Measurements from ENCODE around the gene CEP250.
"Not testable (repeated sequence)": the region's sequence is repeated elsewhere in the genome, so short reads cannot be mapped to it uniquely, and the experiment has no call there.

Gene CEP250

DNA sequence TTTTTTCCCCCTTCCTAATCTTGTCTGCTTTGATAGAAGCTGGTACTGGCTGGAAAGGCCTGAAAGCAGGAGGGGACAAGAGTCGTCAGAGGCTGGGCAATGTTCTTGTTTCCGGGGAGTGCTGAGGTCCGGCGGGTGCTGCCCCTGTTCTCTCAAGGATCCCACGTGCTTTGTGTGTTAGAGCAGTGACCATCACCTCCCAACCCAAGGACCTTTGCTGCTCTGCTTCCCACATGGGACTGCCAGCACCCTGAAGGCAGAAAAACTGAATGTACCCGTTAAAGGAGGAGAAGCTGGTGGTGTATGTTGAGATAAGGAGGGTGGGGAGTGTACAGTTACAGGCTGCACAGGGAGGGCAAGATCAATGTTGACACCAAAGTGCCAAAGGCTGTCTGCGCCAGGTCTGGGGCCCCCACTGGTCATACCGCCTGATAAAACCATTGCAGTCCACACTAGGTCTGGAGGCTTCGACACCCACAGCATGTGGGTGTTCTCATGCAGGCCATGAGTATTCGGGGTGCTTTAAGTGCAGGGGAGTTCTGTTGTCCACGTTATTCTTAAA is 59.1 kb downstream of the CEP250 start:
- Histone ChIP-seq H3K4me2 (no peak overlapping the region), H3K27ac (no peak overlapping the region)

DNA sequence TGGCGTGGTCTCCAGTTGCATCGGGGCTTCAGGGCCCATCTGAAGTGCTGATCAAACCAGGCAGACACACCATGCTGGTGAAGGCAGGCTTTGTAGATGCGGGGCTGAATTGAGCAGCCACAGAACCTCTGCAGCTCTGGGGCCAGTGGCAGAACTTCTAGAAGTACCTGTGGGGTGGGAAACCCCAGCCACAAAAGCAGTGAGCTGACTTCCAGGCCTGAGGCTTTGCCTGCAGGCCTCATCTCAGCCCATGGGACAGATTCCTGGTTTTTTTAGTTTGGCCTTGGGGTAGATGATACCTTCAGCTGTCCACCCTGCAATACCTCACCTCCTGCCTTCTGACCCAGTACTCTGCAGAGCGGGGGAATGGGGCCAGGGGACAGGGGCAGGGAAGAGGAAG is 59.9 kb downstream of the CEP250 start:
- H3K4me2 ChIP-seq, result no peak overlapping the region
- H3K9ac ChIP-seq, result no peak overlapping the region
- TF ChIP-seq, protein P1, sequence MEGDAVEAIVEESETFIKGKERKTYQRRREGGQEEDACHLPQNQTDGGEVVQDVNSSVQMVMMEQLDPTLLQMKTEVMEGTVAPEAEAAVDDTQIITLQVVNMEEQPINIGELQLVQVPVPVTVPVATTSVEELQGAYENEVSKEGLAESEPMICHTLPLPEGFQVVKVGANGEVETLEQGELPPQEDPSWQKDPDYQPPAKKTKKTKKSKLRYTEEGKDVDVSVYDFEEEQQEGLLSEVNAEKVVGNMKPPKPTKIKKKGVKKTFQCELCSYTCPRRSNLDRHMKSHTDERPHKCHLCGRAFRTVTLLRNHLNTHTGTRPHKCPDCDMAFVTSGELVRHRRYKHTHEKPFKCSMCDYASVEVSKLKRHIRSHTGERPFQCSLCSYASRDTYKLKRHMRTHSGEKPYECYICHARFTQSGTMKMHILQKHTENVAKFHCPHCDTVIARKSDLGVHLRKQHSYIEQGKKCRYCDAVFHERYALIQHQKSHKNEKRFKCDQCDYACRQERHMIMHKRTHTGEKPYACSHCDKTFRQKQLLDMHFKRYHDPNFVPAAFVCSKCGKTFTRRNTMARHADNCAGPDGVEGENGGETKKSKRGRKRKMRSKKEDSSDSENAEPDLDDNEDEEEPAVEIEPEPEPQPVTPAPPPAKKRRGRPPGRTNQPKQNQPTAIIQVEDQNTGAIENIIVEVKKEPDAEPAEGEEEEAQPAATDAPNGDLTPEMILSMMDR (conservative IDR thresholded peaks at IDR 0.05; ENCODE audit: low read depth, low read length), result no peak
- H3K79me2 ChIP-seq (ENCODE audit: insufficient read depth, low read depth), result no peaks in the 10 kb centered on the region
- H3K27ac ChIP-seq, result no peak overlapping the region
- H3K4me1 ChIP-seq (ENCODE audit: low read depth, poor library complexity, severe bottlenecking), result no peaks in the 10 kb centered on the region
- no peaks in the 10 kb centered on the region for H3K36me3 ChIP-seq (ENCODE audit: insufficient read depth)
- H4K20me1 ChIP-seq (ENCODE audit: insufficient read depth), result no peaks in the 10 kb centered on the region
- no peaks in the 10 kb centered on the region for H3K27me3 ChIP-seq (ENCODE audit: insufficient read depth, low read depth)
- no peak overlapping the region for H2AFZ ChIP-seq (ENCODE audit: low read depth)
- H3K4me3 ChIP-seq (IDR thresholded peaks at IDR 0.05; ENCODE audit: insufficient read depth, low read depth, low read length), result no peak overlapping the region

More for the DNA sequence above, 59.1 kb downstream of the CEP250 start:
- Histone ChIP-seq H3K27me3 (ENCODE audit: insufficient read depth, low read depth) (no peaks in the 10 kb centered on the region), H3K79me2 (ENCODE audit: insufficient read depth, low read depth) (no peaks in the 10 kb centered on the region), H4K20me1 (ENCODE audit: insufficient read depth) (no peaks in the 10 kb centered on the region), H3K36me3 (ENCODE audit: insufficient read depth) (no peaks in the 10 kb centered on the region), H3K4me3 (IDR thresholded peaks at IDR 0.05; ENCODE audit: insufficient read depth, low read depth, low read length) (no peak overlapping the region), H3K4me1 (ENCODE audit: low read depth, poor library complexity, severe bottlenecking) (no peaks in the 10 kb centered on the region), H2AFZ (ENCODE audit: low read depth) (no peak overlapping the region), H3K9ac (no peak overlapping the region)
- TF ChIP-seq, protein P1 (conservative IDR thresholded peaks at IDR 0.05; ENCODE audit: low read depth, low read length), result no peak

DNA sequence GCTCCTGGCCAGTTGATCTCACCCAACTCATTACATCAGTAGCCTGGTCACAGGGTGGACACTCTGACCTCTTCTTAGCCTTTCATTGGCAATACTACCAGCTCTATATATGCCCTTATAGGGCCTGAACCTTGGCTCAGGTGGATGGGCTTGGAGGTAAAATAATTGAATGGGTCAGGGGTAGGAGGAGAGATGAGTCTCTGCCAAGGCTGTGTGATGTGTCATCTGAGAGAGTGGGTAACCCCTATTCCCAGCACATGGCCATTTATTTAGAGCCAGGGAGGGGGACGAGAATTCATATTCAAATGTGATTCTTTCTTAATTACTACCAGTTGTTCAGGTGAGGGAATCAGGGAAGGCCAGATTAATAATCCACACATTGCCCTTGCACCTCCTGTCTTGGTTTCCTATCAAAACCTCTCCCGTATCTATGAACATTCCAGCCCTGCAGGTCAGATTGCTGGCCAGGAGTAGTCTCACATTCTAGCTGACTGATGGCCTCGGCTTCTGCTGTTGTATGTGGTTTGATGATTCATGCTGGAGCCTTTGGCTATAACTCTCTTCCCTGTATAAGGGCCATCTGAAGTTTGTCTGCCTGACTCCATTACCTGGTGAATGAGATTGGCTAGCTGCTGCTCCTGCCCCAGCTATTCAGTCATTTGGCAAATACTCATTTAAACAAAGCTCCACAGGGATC is 60.7 kb downstream of the CEP250 start:
- no peaks in the 10 kb centered on the region for H3K27me3 ChIP-seq (ENCODE audit: insufficient read depth, low read depth)
- H3K4me1 ChIP-seq (ENCODE audit: low read depth, poor library complexity, severe bottlenecking), result no peaks in the 10 kb centered on the region
- no peak overlapping the region for H3K4me2 ChIP-seq

DNA sequence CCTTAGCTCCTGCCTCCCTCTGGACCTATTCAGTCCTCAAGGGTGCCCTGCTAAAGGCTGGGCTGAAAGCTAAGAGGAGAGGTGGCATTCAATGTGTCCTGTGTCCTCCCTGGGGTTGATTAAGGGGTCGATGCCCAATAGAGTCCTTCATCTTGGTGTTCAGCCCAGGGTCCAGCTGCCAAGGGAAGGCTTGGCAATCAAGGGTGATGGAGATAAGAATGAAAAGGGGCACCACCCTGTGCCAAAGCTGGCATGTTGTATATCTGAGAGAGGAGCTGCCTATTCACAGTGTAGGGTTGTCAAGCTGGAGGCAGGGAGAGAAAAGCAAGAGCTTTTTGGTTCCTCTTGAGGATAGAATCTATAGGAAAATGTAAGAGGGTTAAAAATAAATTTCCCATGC is 61.7 kb downstream of the CEP250 start:
- Histone ChIP-seq H3K4me1 (ENCODE audit: low read depth, poor library complexity, severe bottlenecking) (no peaks in the 10 kb centered on the region), H2AFZ (ENCODE audit: low read depth) (no peak overlapping the region), H3K79me2 (ENCODE audit: insufficient read depth, low read depth) (no peaks in the 10 kb centered on the region), H3K27ac (no peak overlapping the region), H3K4me3 (IDR thresholded peaks at IDR 0.05; ENCODE audit: insufficient read depth, low read depth, low read length) (no peak overlapping the region), H3K9ac (no peak overlapping the region), H3K4me2 (no peak overlapping the region), H3K36me3 (ENCODE audit: insufficient read depth) (no peaks in the 10 kb centered on the region), H4K20me1 (ENCODE audit: insufficient read depth) (no peaks in the 10 kb centered on the region), H3K27me3 (ENCODE audit: insufficient read depth, low read depth) (no peaks in the 10 kb centered on the region)
- TF ChIP-seq, protein P1 (conservative IDR thresholded peaks at IDR 0.05; ENCODE audit: low read depth, low read length), result no peak

More for the DNA sequence above, 60.7 kb downstream of the CEP250 start:
- Histone ChIP-seq H3K36me3 (ENCODE audit: insufficient read depth) (no peaks in the 10 kb centered on the region), H2AFZ (ENCODE audit: low read depth) (no peak overlapping the region), H3K27ac (no peak overlapping the region), H3K4me3 (IDR thresholded peaks at IDR 0.05; ENCODE audit: insufficient read depth, low read depth, low read length) (no peak overlapping the region), H3K79me2 (ENCODE audit: insufficient read depth, low read depth) (no peaks in the 10 kb centered on the region), H3K9ac (no peak overlapping the region), H4K20me1 (ENCODE audit: insufficient read depth) (no peaks in the 10 kb centered on the region)
- TF ChIP-seq, protein P1 (conservative IDR thresholded peaks at IDR 0.05; ENCODE audit: low read depth, low read length), result no peak

DNA sequence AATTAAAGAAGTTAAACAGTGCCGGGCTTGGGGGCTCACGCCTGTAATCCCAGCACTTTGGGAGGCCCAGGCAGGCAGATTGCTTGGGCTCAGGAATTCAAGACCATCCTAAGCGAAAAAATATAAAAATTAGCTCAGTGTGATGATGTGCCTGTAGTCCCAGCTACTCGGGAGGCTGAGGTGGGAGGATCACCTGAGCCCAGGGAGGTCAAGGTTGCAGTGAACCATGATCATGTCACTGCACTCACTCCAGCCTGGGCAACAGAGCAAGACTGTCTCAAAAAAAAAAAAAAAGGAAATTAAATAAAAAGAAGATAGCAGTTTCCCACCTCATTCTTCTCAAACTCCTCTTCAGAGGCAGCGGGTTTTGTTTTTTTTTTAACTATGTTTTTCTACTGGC is 62.4 kb downstream of the CEP250 start:
- not testable (repeated sequence) for H3K36me3 ChIP-seq (ENCODE audit: insufficient read depth); H3K27ac ChIP-seq; H4K20me1 ChIP-seq (ENCODE audit: insufficient read depth); H3K9ac ChIP-seq; H3K79me2 ChIP-seq (ENCODE audit: insufficient read depth, low read depth); H3K4me1 ChIP-seq (ENCODE audit: low read depth, poor library complexity, severe bottlenecking); H2AFZ ChIP-seq (ENCODE audit: low read depth); H3K27me3 ChIP-seq (ENCODE audit: insufficient read depth, low read depth); H3K4me3 ChIP-seq (IDR thresholded peaks at IDR 0.05; ENCODE audit: insufficient read depth, low read depth, low read length); H3K4me2 ChIP-seq
